ENCODE measurements around the gene MORN2. TPM values are rescaled to one million over a fixed set of nuclear protein-coding genes. Genes with fewer than 3 reads are reported as not detected.

Gene MORN2
- total and polyA plus RNA-seq, 2 donors = 10.8 to 26.8 TPM

- Histone ChIP-seq H3K4me3 (ENCODE audit: low read length in 2 of 2) (peak overlapping the region; percentile 64 to 97), H3K27me3 (ENCODE audit: control insufficient read depth in 2 of 2, insufficient read depth in 1 of 2, low read length in 1 of 2) (no peaks in the 10 kb centered on the region), H3K4me1 (ENCODE audit: control insufficient read depth in 2 of 2, insufficient read depth in 2 of 2, low read length in 2 of 2) (peaks cover 12% of the 10 kb centered on the region in 2 donors), H3K27ac (ENCODE audit: low read depth in 1 of 2, low read length in 1 of 2) (no peak overlapping the region), H3K9me3 (ENCODE audit: control insufficient read depth in 2 of 2, insufficient read depth in 1 of 2, low read length in 1 of 2) (no peaks in the 10 kb centered on the region), H3K36me3 (ENCODE audit: control insufficient read depth in 2 of 2, insufficient read depth in 2 of 2, low read length in 1 of 2) (no peaks in the 10 kb centered on the region)
- DNase-seq (ENCODE audit: low read depth in 6 of 9, low spot score in 9 of 9) = no peak
- 51% methylated on average over 10 of the region's 10 CpGs for WGBS
Measured at GRCh38 chr2:38876407-38876806, 631 bp downstream of the MORN2 start.

- no peak overlapping the region for H3K27ac ChIP-seq (ENCODE audit: low read depth in 1 of 2, low read length in 1 of 2)
- H3K36me3 ChIP-seq (ENCODE audit: control insufficient read depth in 2 of 2, insufficient read depth in 2 of 2, low read length in 1 of 2) = no peaks in the 10 kb centered on the region
- no peaks in the 10 kb centered on the region for H3K27me3 ChIP-seq (ENCODE audit: control insufficient read depth in 2 of 2, insufficient read depth in 1 of 2, low read length in 1 of 2)
- H3K4me3 ChIP-seq (ENCODE audit: low read length in 2 of 2) = no peak overlapping the region
- H3K4me1 ChIP-seq (ENCODE audit: control insufficient read depth in 2 of 2, insufficient read depth in 2 of 2, low read length in 2 of 2) = no peaks in the 10 kb centered on the region
- no peaks in the 10 kb centered on the region for H3K9me3 ChIP-seq (ENCODE audit: control insufficient read depth in 2 of 2, insufficient read depth in 1 of 2, low read length in 1 of 2)
- DNase-seq (ENCODE audit: low read depth in 6 of 9, low spot score in 9 of 9) = no peak
Measured at GRCh38 chr2:38886063-38886462, 10.3 kb downstream of the MORN2 start.

GRCh38 chr2:38887347-38887746, 11.6 kb downstream of the MORN2 start:
- Histone ChIP-seq H3K36me3 (ENCODE audit: control insufficient read depth in 2 of 2, insufficient read depth in 2 of 2, low read length in 1 of 2) (no peaks in the 10 kb centered on the region), H3K9me3 (ENCODE audit: control insufficient read depth in 2 of 2, insufficient read depth in 1 of 2, low read length in 1 of 2) (no peaks in the 10 kb centered on the region), H3K4me1 (ENCODE audit: control insufficient read depth in 2 of 2, insufficient read depth in 2 of 2, low read length in 2 of 2) (no peaks in the 10 kb centered on the region), H3K27me3 (ENCODE audit: control insufficient read depth in 2 of 2, insufficient read depth in 1 of 2, low read length in 1 of 2) (no peaks in the 10 kb centered on the region), H3K27ac (ENCODE audit: low read depth in 1 of 2, low read length in 1 of 2) (no peak overlapping the region), H3K4me3 (ENCODE audit: low read length in 2 of 2) (no peak overlapping the region)
- DNase-seq (ENCODE audit: low read depth in 6 of 9, low spot score in 9 of 9) = no peak
- WGBS = 90% methylated on average over 4 of the region's 4 CpGs

- Histone ChIP-seq H3K4me3 (ENCODE audit: low read length in 2 of 2) (no peak overlapping the region), H3K27me3 (ENCODE audit: control insufficient read depth in 2 of 2, insufficient read depth in 1 of 2, low read length in 1 of 2) (no peaks in the 10 kb centered on the region), H3K4me1 (ENCODE audit: control insufficient read depth in 2 of 2, insufficient read depth in 2 of 2, low read length in 2 of 2) (no peaks in the 10 kb centered on the region), H3K36me3 (ENCODE audit: control insufficient read depth in 2 of 2, insufficient read depth in 2 of 2, low read length in 1 of 2) (no peaks in the 10 kb centered on the region), H3K9me3 (ENCODE audit: control insufficient read depth in 2 of 2, insufficient read depth in 1 of 2, low read length in 1 of 2) (no peaks in the 10 kb centered on the region), H3K27ac (ENCODE audit: low read depth in 1 of 2, low read length in 1 of 2) (no peak overlapping the region)
- DNase-seq (ENCODE audit: low read depth in 6 of 9, low spot score in 9 of 9) = no peak
- WGBS = 98% methylated on average over 1 of the region's 1 CpG
Measured at GRCh38 chr2:38887902-38888554, 12.3 kb downstream of the MORN2 start.

- no peaks in the 10 kb centered on the region for H3K4me1 ChIP-seq (ENCODE audit: control insufficient read depth in 2 of 2, insufficient read depth in 2 of 2, low read length in 2 of 2)
Measured at GRCh38 chr2:38889045-38889444, 13.3 kb downstream of the MORN2 start.

GRCh38 chr2:38889575-38889974, 13.8 kb downstream of the MORN2 start, which contains the start of gene ARHGEF33:
Gene ARHGEF33 (plus strand): TSS chr2:38889875. CDS start chr2:38919448, 29,573 bp downstream.
- Histone ChIP-seq H3K4me1 (ENCODE audit: control insufficient read depth in 2 of 2, insufficient read depth in 2 of 2, low read length in 2 of 2) (no peaks in the 10 kb centered on the region), H3K9me3 (ENCODE audit: control insufficient read depth in 2 of 2, insufficient read depth in 1 of 2, low read length in 1 of 2) (no peaks in the 10 kb centered on the region), H3K27me3 (ENCODE audit: control insufficient read depth in 2 of 2, insufficient read depth in 1 of 2, low read length in 1 of 2) (no peaks in the 10 kb centered on the region), H3K27ac (ENCODE audit: low read depth in 1 of 2, low read length in 1 of 2) (no peak within 1 kb of the TSS), H3K4me3 (ENCODE audit: low read length in 2 of 2) (no peak within 1 kb of the TSS), H3K36me3 (ENCODE audit: control insufficient read depth in 2 of 2, insufficient read depth in 2 of 2, low read length in 1 of 2) (no peaks in the 10 kb centered on the region)
- 97% methylated on average over 3 of the region's 3 CpGs for WGBS
- DNase-seq (ENCODE audit: low read depth in 6 of 9, low spot score in 9 of 9) = no peak

More at GRCh38 chr2:38889045-38889444, 13.3 kb downstream of the MORN2 start:
- Histone ChIP-seq H3K4me3 (ENCODE audit: low read length in 2 of 2) (no peak overlapping the region), H3K27me3 (ENCODE audit: control insufficient read depth in 2 of 2, insufficient read depth in 1 of 2, low read length in 1 of 2) (no peaks in the 10 kb centered on the region), H3K27ac (ENCODE audit: low read depth in 1 of 2, low read length in 1 of 2) (no peak overlapping the region), H3K9me3 (ENCODE audit: control insufficient read depth in 2 of 2, insufficient read depth in 1 of 2, low read length in 1 of 2) (no peaks in the 10 kb centered on the region), H3K36me3 (ENCODE audit: control insufficient read depth in 2 of 2, insufficient read depth in 2 of 2, low read length in 1 of 2) (no peaks in the 10 kb centered on the region)
- DNase-seq (ENCODE audit: low read depth in 6 of 9, low spot score in 9 of 9) = no peak

- H3K4me3 ChIP-seq (ENCODE audit: low read length in 2 of 2) = no peak overlapping the region
- no peak for DNase-seq (ENCODE audit: low read depth in 6 of 9, low spot score in 9 of 9)
Measured at GRCh38 chr2:38892819-38893218, 17.0 kb downstream of the MORN2 start.

GRCh38 chr2:38898256-38898655, 22.5 kb downstream of the MORN2 start:
- Histone ChIP-seq H3K27ac (ENCODE audit: low read depth in 1 of 2, low read length in 1 of 2) (no peak overlapping the region), H3K4me3 (ENCODE audit: low read length in 2 of 2) (no peak overlapping the region), H3K27me3 (ENCODE audit: control insufficient read depth in 2 of 2, insufficient read depth in 1 of 2, low read length in 1 of 2) (no peaks in the 10 kb centered on the region), H3K36me3 (ENCODE audit: control insufficient read depth in 2 of 2, insufficient read depth in 2 of 2, low read length in 1 of 2) (no peaks in the 10 kb centered on the region), H3K4me1 (ENCODE audit: control insufficient read depth in 2 of 2, insufficient read depth in 2 of 2, low read length in 2 of 2) (no peaks in the 10 kb centered on the region), H3K9me3 (ENCODE audit: control insufficient read depth in 2 of 2, insufficient read depth in 1 of 2, low read length in 1 of 2) (no peaks in the 10 kb centered on the region)
- 96% methylated on average over 5 of the region's 5 CpGs for WGBS
- DNase-seq (ENCODE audit: low read depth in 6 of 9, low spot score in 9 of 9) = no peak

More at GRCh38 chr2:38892819-38893218, 17.0 kb downstream of the MORN2 start:
- Histone ChIP-seq H3K36me3 (ENCODE audit: control insufficient read depth in 2 of 2, insufficient read depth in 2 of 2, low read length in 1 of 2) (no peaks in the 10 kb centered on the region), H3K9me3 (ENCODE audit: control insufficient read depth in 2 of 2, insufficient read depth in 1 of 2, low read length in 1 of 2) (no peaks in the 10 kb centered on the region), H3K27me3 (ENCODE audit: control insufficient read depth in 2 of 2, insufficient read depth in 1 of 2, low read length in 1 of 2) (no peaks in the 10 kb centered on the region), H3K27ac (ENCODE audit: low read depth in 1 of 2, low read length in 1 of 2) (no peak overlapping the region), H3K4me1 (ENCODE audit: control insufficient read depth in 2 of 2, insufficient read depth in 2 of 2, low read length in 2 of 2) (no peaks in the 10 kb centered on the region)

- H3K36me3 ChIP-seq (ENCODE audit: control insufficient read depth in 2 of 2, insufficient read depth in 2 of 2, low read length in 1 of 2) = no peaks in the 10 kb centered on the region
- no peak for DNase-seq (ENCODE audit: low read depth in 6 of 9, low spot score in 9 of 9)
- H3K27me3 ChIP-seq (ENCODE audit: control insufficient read depth in 2 of 2, insufficient read depth in 1 of 2, low read length in 1 of 2) = no peaks in the 10 kb centered on the region
- 90% methylated on average over 1 of the region's 1 CpG for WGBS
- no peak overlapping the region for H3K4me3 ChIP-seq (ENCODE audit: low read length in 2 of 2)
- H3K27ac ChIP-seq (ENCODE audit: low read depth in 1 of 2, low read length in 1 of 2) = no peak overlapping the region
- H3K4me1 ChIP-seq (ENCODE audit: control insufficient read depth in 2 of 2, insufficient read depth in 2 of 2, low read length in 2 of 2) = peaks cover 0 to 3% of the 10 kb centered on the region in 2 donors
- H3K9me3 ChIP-seq (ENCODE audit: control insufficient read depth in 2 of 2, insufficient read depth in 1 of 2, low read length in 1 of 2) = no peaks in the 10 kb centered on the region
Measured at GRCh38 chr2:38900726-38901125, 24.9 kb downstream of the MORN2 start.

Data from thymus (tissue), 11 donors.